GM19397 (cell line): ENCODE measurements around the gene LTB4R2.

Experiments
- ATAC-seq: cut with Tn5 transposase; IDR thresholded peaks from one replicate; pipeline ENCODE4 v1.9.1; 2021; ENCODE audit warnings: mild to moderate bottlenecking, moderate library complexity; ENCODE audit not compliant: unreplicated experiment

Gene LTB4R2, protein sequence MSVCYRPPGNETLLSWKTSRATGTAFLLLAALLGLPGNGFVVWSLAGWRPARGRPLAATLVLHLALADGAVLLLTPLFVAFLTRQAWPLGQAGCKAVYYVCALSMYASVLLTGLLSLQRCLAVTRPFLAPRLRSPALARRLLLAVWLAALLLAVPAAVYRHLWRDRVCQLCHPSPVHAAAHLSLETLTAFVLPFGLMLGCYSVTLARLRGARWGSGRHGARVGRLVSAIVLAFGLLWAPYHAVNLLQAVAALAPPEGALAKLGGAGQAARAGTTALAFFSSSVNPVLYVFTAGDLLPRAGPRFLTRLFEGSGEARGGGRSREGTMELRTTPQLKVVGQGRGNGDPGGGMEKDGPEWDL

DNA sequence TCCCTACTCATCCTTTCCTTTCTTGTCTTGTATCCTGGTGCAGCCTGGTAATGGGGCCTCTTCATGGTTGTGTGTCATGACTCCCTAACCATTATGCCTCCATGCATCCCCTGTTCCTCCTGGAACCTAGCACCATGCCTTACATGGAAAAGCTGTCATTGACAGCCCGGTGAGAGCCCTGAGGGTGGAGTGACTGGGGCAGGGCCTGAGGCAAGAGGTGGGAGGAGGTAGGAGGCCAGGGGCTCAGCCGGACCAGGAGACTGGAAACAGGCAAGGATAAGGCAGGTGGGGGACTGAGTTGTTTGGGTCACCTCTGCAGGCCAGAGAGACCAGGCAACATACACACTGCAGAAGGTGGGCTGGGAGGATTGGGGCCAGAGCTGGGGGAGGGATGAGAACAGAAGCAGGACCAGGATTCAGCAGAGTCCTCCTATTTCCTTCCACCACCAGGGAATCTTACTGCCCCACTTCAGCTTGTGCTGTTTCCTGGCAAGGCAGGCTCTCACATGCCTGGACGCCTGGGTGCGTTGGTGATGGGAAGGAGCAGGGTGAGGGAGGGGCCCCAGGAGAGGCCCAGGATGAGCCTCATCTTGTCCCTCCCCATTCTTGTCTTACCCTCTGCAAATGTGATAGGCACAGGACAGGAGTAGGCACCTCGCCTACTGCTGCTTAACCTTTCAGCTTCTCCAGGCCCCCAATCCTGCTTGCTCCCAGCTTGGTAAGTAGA lies at the start of gene LTB4R2:
LTB4R2 (plus strand) TSS at position 603 of the 727 bp plus-strand sequence. CDS start 525 bp downstream, outside the sequence.
- ATAC-seq = no peak

DNA sequence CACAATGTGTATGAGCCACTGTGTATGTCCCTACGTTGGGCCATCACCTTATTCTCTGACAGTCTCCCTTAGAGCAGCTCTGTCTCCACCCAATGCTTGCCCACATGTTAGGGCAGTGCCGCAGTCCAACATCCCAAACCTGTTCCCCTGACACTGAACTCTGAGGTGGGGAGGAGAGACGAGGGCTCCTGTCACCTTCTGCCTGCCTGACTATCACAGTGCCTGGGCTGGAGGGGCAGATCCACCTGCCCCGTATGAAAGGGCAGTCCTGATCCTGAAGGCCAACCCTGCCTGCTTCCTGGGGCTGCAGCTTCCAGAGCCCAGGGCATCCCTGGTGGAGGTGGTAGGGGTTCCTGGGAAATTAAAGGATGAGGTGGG lies 49.2 kb upstream of the LTB4R2 start:
- no peak for ATAC-seq

DNA sequence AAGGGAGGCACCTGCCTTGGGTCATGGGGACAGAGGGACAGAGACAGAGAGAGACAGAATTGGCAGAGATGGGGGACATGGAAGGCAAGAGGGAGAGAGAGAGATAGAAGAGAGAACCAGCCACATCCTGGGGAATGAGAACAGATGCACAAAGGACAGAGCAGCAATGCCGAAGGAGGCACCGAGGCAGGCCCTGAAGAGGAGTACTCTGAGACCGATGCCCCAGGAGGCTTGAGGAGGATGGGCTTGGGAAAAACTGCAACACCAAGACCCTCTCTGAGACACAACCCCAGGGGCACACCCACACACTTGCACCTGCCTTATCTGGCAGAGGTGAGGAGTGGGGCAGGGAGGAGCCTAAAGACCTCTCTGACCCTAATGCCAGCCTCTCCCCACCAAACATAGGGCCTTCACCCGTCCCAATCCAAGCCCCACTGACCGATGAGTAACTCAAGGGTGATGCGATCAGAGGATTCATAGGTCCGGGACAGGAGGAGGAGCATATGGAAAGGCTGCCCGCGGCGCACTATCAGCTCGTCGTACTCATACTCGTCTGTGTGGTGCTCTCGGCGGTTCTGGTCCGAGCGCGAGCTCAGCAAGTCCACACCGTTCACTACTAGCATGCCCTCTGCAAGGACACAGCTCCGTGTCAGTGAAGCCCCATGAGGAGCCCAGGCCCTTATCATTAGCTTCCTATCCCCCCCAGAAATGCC lies 48.5 kb upstream of the LTB4R2 start:
- no peak for ATAC-seq

DNA sequence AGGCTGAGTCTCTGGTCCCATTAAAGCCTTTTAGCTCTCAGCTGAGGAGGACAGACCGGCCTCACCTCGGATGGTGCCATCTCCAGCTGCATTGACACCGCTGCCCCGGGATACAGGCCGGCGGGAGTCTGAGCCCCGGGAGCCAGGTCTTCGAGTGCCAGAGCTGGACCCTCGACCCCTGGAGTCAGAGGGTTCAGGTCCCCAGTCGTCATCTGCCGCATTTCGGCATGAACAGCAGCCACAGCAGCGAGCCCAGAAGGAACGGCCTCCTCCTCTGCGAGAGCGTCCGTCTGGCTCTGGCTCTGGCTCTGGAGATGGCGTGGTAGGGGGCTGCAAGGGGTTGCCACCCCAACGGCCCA lies 48.0 kb upstream of the LTB4R2 start:
- no peak for ATAC-seq

DNA sequence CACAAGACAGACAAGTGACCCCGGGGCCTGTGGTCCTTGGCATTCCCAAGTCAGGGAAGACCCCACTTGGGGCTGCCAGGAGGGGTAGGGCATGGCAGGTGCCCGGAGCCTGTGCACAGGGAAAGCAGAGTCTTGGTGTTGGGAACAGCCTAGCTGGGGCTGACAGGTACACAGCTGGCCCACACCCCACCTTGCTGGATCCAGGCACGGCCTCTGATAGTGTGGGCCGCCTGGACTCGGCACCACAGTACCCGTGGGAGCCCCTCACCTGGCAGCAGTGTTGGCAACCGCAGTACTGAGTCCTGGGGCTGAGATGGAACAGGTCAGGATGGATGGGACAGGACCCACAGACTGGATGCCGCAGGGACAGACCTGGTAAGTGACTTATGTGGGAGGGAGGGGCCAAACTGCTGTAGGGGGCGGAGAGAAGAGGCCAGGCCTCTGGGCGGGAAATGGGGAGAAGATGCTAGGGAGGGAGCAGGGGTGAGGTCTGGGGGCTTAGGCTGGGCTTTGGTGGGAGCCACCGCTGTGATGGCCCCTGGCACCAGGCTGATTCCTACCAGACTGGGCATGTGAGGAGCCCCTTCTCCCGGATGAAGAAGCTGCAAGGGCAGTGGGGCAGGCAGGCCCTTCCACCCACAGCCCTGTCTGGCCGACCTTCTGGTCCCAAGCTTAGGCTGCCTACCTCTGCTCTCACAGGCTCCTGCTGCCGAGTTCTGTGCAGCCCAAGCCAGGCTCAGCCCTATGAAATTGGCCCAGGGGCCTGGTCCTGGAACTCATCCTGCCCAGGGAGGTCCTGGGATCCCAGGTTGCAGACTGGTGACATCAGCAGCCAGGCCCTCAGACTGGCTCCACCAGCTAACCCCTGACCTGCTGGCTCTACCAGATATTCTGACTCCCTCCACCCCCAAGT lies 46.9 kb upstream of the LTB4R2 start, which contains the start of gene TGM1:
TGM1 (minus strand) TSS at position 357 of the 913 bp plus-strand sequence. CDS start 825 bp downstream, outside the sequence.
- ATAC-seq = no peak

DNA sequence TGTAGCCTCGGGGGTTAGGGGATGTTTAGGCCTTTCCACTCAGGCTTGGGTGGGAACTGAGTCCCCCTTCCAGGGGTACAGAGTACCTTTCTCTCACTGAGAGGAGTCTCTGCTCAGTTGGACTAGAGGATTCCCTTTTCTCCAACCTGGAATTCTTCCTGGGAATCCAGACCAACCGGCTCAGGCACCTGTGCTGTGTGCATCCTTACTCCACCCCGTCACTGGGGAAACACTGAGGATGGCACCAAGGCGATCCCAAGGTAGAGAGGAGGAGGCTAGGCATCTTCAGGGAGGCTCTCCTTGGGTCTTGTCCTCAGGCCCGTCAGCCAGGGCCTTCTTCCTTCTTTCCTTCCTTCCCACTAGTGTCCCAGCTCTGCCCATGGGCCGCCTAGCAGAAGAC lies 46.1 kb upstream of the LTB4R2 start:
- no peak for ATAC-seq

DNA sequence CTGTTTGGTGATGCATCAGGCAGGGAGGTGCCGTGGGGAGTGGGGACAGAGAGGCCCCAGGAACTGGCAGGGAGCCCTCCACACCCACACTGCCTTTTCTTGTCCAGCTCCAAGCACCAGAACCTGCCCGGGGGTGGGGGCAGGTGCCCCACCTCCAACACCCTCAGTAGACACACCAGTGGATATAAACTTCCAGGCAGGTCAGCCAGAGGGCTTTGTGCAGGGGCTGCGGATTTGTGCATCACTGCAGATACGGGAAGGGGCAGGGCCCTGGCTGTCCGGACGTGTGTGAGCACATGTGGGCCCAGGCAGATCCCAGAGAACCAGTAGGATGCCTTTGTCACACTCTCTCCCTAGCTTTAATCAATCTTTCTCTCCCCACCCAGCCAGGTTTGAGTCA lies 45.6 kb upstream of the LTB4R2 start:
- no peak for ATAC-seq

DNA sequence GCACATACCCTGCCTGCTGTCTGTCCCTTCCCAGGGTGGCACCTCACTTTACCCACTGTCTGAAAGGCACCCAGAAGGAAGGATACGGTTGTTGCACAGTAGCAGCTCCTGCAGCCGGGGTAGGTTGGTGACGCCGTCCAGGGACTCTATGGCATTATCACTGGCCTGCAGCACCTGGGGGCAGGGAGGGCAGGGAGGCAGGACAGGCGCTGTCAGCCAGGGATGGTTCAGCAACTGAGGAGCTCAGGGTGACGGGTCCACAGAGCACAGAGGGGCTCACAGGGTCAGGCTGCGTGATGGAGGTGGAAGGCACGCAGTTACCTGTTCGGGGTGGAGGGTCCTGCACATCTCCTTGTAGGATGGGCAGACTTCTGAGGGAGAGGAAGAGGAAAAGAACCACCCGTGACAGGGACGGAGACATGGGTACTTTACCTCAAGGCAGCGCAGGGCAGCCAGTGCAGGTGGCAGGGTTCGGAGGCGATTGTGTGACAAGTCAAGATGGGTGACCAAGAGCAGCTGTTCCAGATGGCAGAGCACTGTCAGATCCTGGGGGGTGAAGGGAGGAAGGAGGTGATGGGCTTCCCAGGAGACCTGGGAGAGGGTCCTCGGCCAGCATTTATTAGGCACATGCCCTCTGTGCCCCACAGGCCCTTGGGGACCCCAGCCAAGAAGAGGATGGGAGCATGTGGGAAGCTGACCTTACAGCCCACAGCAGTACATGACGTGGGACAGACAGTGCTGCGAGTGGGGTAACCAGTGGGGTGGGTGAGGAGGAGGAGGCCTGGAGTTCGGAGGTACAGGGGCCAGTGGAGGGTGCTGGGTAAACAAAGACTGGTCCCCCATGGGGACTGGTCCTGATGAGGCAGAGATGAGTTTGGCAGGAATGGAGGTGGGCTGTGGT lies 43.3 kb upstream of the LTB4R2 start:
- ATAC-seq = no peak

DNA sequence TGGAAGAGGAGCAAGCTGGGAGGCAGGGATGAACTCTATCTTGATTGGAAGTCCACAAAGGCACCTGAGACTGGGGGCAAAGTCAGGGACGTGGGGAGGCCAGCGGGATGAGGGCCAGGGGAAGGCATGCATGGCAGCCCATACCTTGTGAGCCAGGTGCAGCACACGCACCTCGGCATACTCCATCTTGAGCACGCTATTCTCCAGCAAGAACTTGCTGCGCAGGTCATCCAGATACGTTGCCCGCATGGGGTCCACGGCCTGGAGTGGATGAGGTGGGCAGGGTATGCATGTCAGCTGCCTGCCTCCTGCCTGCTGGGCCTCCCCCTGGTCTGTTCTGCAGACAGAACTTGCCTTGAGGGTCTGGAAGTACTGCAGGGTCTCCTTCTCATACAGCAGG lies 42.4 kb upstream of the LTB4R2 start:
- ATAC-seq = no peak

DNA sequence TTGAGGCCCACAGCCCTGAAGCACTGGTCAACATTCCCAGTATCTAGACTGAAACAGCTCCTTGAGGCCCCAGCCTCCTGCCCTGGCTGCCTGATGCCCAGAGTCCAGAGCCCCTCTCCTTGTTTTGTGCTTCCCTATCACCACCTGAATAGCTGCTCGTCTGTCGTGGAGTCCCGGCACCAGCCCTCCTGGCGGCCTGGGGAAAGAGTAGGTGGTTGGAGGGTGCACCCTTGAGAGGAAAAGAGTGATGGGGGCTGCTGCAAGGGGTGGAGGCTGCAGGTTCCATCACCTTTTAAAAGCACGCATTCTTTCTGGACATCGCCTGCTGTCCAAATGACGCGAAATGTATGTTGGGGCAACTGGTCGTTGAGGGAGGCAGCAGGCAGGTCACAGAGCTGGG lies 41.7 kb upstream of the LTB4R2 start:
- no peak for ATAC-seq

DNA sequence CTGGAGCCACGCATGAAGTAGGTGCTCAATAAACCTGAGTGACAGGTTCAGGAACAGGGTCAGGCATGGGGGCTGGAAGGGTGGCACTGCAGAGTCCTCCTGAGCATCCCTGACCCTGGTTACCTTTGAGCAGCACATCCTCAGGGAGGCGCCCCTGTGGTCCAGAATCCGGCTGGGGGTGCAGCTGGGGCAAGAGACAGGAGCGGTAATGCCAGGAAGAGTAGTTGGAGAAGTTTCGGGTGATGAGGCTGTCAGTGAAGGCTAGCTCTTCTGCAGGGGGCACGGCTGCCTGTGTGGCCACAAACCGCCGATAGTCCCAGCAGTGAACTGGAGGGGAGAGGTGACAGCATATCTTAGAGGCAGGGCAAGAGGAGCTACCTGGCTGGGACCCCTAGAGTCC lies 40.6 kb upstream of the LTB4R2 start:
- no peak for ATAC-seq

DNA sequence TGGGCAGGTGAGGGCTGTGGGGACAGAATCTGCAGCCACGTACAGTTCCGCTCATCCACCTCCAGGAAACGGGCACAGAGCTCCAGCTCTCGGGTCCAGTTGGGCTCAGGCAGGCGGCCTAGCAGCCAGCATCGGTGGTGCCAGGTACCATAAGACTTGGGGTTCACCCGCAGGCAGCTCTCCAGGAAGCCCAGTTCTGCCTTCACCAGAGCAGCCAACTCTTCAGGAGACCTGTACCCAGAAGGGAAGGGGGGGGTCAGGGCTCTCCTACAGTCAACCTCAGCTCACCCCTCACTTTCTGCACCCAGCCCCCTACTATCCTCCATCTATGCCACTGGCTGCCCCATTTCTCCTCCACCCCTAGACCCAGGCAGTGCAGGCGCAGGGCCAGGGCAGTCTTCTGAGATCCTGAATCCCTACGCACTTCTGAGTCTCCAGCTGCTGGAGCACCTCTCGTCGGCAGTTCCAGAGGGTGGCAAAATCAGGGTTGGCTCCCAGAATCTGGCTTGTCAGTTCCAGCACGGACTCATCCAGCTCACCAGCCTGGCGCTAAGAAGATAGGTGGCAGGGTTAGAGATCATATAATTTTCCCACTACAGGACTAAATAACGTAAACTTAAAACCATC lies 39.9 kb upstream of the LTB4R2 start:
- ATAC-seq = no peak

DNA sequence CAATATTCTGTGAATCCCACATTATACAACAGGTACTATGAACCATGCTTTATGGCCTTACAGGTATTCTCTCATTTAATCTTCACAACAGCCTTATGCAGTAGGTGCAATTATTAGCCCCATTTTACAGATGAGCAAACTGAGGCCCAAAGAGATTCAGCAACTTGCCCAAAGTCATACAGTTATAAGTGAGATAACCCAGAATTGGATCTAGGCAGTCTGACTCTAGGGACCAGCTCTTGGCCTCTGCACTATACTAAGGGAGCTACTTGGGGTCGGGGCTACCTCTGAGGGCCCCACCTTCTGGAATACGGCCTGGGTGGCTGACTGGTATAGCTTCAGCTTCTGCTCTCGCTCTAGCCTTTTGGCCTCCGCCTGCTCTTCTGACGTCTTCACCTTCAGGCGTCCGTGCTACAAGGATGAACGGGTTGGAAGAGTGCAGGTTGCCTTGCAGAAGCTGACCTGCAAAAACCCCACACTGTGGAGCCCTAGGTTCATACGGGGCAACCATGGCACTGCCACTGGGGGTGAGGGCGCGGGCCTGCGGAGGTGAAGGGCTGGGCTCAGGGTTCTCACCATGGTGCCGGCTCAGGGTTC lies 39.3 kb upstream of the LTB4R2 start:
- ATAC-seq = no peak

DNA sequence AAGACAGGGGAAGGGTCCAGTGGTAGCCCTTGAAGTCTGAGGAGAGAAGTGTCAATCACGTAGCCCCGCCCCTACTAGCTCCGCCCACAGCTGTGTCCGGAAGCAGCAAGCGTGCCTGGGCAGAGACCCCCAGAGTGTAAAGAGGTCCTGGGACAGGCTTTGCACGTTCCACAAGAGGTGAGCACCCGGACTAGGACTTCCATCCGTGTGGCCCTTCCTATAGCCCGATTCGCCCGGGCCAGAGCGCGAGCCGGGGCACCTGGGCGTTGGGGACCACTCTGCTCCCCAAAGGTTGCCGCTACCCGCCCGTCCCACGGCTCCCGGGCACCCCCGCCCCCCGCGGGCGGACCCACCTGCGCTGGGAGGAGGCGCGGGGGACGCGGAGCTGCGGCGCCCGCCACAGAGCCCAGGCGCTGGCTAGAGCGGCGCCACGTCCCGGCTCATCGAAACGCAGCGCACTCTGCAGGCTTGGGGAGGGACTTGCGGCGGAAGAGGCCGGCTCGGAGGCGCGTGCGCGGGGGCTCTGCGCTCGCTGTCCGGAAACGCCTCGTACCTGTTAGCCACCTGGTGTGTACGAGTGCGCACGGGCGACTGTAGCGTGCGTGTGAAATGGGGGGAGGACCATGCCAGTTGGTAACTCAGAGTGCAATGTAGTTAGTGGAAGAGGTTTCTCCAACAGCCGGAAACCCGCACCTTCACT lies 38.7 kb upstream of the LTB4R2 start, which contains the start of gene RABGGTA:
RABGGTA (minus strand) TSS at position 464 of the 700 bp plus-strand sequence. CDS start 482 bp downstream, outside the sequence.
- ATAC-seq = peak; percentile 89

DNA sequence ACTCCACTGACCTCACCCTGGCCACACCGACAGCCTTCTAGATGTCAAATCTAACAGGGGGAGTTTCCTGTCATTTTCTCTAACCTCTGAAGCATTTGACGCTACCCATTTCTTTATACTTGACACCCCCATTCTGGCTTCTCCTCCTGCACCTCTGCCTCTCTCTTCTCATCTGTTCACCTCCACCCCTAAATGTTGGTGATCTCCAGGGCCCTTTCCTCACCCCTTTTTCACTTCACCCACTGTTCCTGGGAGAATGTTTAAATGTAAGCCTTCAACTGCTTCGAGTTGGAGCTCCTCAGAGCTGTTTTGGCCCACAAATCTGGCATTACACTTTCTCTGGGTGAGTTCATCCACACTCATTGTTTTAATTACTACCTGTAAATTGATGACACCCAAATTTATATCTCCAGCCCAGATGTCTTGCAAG lies 38.1 kb upstream of the LTB4R2 start:
- ATAC-seq = no peak

DNA sequence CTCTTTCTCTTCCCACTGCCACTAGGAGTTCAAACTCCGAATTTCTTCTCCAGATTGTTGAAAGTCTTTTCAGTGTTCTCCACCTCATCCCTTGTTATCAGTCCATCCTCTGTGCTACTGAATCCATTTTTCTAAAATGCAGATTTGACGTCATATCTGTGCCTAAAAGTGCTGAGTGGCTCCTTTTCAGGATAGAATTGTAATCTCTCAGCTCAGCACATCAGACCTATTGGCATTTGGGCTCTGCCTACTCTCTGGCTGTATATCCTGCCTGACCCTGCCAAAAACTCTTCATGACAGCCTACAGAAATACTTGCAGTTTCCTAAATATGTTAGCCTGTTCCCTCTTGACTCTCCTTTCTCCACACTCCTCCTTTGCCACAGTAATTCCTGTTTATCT lies 37.5 kb upstream of the LTB4R2 start:
- ATAC-seq = no peak

DNA sequence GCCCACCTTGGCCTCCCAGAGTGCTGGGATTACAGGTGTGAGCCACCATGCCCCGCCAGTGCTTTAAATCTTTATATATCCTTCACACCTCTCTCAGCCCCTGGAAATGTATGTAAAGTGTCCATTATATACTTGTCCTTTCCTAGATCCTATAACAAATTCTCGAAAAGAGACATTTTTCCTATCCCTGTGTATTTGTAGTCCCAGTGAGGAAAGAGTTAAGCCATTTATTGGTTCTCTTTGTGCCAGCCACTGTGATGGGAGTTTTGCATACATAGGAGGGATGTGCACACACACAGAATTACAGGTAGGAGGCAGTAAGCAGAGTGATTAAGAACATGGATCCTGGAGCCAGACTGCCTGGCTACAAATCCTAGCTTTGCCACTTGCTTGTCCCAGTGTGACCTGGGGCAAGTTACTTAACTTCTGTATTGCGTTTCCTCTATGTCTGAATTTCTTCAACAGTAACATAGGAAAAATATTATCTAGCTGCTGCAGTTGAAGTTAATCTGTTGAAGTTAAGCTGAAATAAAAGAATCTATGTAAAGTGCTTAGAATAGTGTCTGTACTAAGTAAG lies 36.4 kb upstream of the LTB4R2 start:
- ATAC-seq = no peak

DNA sequence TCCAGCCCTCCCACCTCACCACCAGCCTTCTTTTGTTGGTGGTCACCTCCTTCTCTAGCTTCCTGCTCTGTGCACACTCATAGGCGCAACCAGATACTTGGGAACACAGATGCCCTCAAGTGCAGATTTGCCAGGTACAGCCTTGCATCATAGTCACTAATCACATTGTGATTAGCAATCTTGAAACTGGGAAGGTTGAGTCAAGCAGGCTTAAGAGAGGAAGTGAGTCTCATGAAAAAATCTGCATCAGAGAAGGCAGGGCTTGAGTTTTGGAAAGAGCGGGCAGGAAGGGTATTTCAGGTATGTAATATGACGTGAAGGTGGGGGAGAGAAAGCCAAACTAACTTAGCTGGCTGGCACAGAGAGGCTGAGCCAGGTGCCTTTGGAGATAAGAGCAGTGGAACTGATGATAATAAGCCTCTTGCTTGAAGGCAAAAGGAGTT lies 35.8 kb upstream of the LTB4R2 start:
- peak; percentile 27 for ATAC-seq
